ENCODE data around the gene ACADL.
A peak's percentile ranks its signal among the peaks of the same experiment; 100 is the strongest.
"Not testable (repeated sequence)": the region's sequence is repeated elsewhere in the genome, so short reads cannot be mapped to it uniquely, and the experiment has no call there.

ACADL gene

GRCh38 chr2:210177769-210178168, 47.5 kb downstream of the ACADL start:
- TF ChIP-seq CTCF (IDR thresholded peaks at IDR 0.05): no peak
- Histone ChIP-seq H3K4me1 (ENCODE audit: control insufficient read depth in 1 of 2, insufficient read depth in 1 of 2, low read depth in 1 of 2, low read length in 1 of 2) (no peaks in the 10 kb centered on the region), H3K4me3 (ENCODE audit: low read depth in 1 of 2, low read length in 1 of 2) (no peak overlapping the region)

GRCh38 chr2:210177115-210177514, 48.1 kb downstream of the ACADL start:
- not testable (repeated sequence) for H3K36me3 ChIP-seq; H3K4me1 ChIP-seq (ENCODE audit: control insufficient read depth in 1 of 2, insufficient read depth in 1 of 2, low read depth in 1 of 2, low read length in 1 of 2); H3K27me3 ChIP-seq; H3K4me3 ChIP-seq (ENCODE audit: low read depth in 1 of 2, low read length in 1 of 2); H3K27ac ChIP-seq; H3K9me3 ChIP-seq

More at GRCh38 chr2:210177769-210178168, 47.5 kb downstream of the ACADL start:
- Histone ChIP-seq H3K36me3 (no peaks in the 10 kb centered on the region), H3K9me3 (no peaks in the 10 kb centered on the region), H3K27ac (no peak overlapping the region), H3K27me3 (peaks cover 2% of the 10 kb centered on the region)

- Histone ChIP-seq H3K4me1 (ENCODE audit: control insufficient read depth in 1 of 2, insufficient read depth in 1 of 2, low read depth in 1 of 2, low read length in 1 of 2) (peaks cover 19 to 23% of the 10 kb centered on the region in 2 experiments), H3K36me3 (no peaks in the 10 kb centered on the region), H3K27me3 (peaks cover 14% of the 10 kb centered on the region), H3K4me3 (ENCODE audit: low read depth in 1 of 2, low read length in 1 of 2) (no peak overlapping the region), H3K9me3 (no peaks in the 10 kb centered on the region), H3K27ac (no peak overlapping the region)
- no peak for TF ChIP-seq CTCF (IDR thresholded peaks at IDR 0.05)
These were observed 51.2 kb downstream of the ACADL start for GRCh38 chr2:210174086-210174485.

GRCh38 chr2:210172219-210172575, 53.0 kb downstream of the ACADL start:
- Histone ChIP-seq H3K27me3 (peaks cover 14% of the 10 kb centered on the region), H3K4me1 (ENCODE audit: control insufficient read depth in 1 of 2, insufficient read depth in 1 of 2, low read depth in 1 of 2, low read length in 1 of 2) (peaks cover 26 to 27% of the 10 kb centered on the region in 2 experiments), H3K9me3 (no peaks in the 10 kb centered on the region), H3K27ac (peak overlapping the region; percentile 99), H3K36me3 (no peaks in the 10 kb centered on the region), H3K4me3 (ENCODE audit: low read depth in 1 of 2, low read length in 1 of 2) (peak overlapping the region; percentile 60 to 95)
- no peak for TF ChIP-seq CTCF (IDR thresholded peaks at IDR 0.05)

GRCh38 chr2:210171309-210172218, 53.7 kb downstream of the ACADL start, which contains the start of gene KANSL1L:
KANSL1L (minus strand) TSS chr2:210171409; CDS start chr2:210154582, 16,827 bp downstream.
- Histone ChIP-seq H3K4me1 (ENCODE audit: control insufficient read depth in 1 of 2, insufficient read depth in 1 of 2, low read depth in 1 of 2, low read length in 1 of 2) (peaks cover 26 to 27% of the 10 kb centered on the region in 2 experiments), H3K4me3 (ENCODE audit: low read depth in 1 of 2, low read length in 1 of 2) (peak within 1 kb of the TSS; percentile 60 to 95), H3K27me3 (peaks cover 14% of the 10 kb centered on the region), H3K36me3 (no peaks in the 10 kb centered on the region), H3K27ac (peak within 1 kb of the TSS; percentile 99), H3K9me3 (no peaks in the 10 kb centered on the region)
- TF ChIP-seq CTCF (IDR thresholded peaks at IDR 0.05): peak; percentile 23

All from neutrophil (primary cell).